H9 (cell line): ENCODE data around the gene ITPR2. TPM values are rescaled to one million over a fixed set of nuclear protein-coding genes. Genes with fewer than 3 reads are reported as not detected.
A peak's percentile ranks its signal among the peaks of the same experiment; 100 is the strongest.

Experiments used
- DNase-seq: peaks from one replicate; pipeline ENCODE4 v3.0.0-alpha.2; 2017
- H2AFZ ChIP-seq: one replicate; pipeline ENCODE4 v1.6.1; 2013; ENCODE audit warnings: mild to moderate bottlenecking, low read length, control low read depth, moderate library complexity
- H2AK5ac ChIP-seq: 2 replicates; pipeline ENCODE4 v1.6.1; 2013; ENCODE audit warnings: low read length, control low read depth, mixed read lengths; ENCODE audit not compliant: insufficient read length
- H2BK120ac ChIP-seq: one replicate; pipeline ENCODE4 v1.6.1; 2013; ENCODE audit warnings: low read depth, mild to moderate bottlenecking, low read length, control low read depth, inconsistent platforms; ENCODE audit not compliant: poor library complexity, severe bottlenecking
- H2BK12ac ChIP-seq: 2 replicates; pipeline ENCODE4 v1.6.1; 2013; ENCODE audit warnings: low read length, control low read depth, mixed read lengths, low read depth; ENCODE audit not compliant: insufficient read length
- H2BK15ac ChIP-seq: 2 replicates; pipeline ENCODE4 v1.6.1; 2013; ENCODE audit warnings: low read depth, low read length, control low read depth
- H2BK20ac ChIP-seq: one replicate; pipeline ENCODE4 v1.6.1; 2013; ENCODE audit warnings: low read depth, mild to moderate bottlenecking, low read length, control low read depth, inconsistent platforms; ENCODE audit not compliant: poor library complexity, severe bottlenecking
- H2BK5ac ChIP-seq: 2 replicates; pipeline ENCODE4 v1.6.1; 2013; ENCODE audit warnings: low read length, control low read depth, mixed read lengths; ENCODE audit not compliant: insufficient read length
- H3K14ac ChIP-seq: 2 replicates; pipeline ENCODE4 v1.6.1; 2013; ENCODE audit warnings: low read length, control low read depth; ENCODE audit not compliant: insufficient read depth
- H3K18ac ChIP-seq: 2 replicates; pipeline ENCODE4 v1.6.1; 2013; ENCODE audit warnings: low read depth, mild to moderate bottlenecking, mixed read lengths, low read length, control low read depth; ENCODE audit not compliant: insufficient read length
- H3K23ac ChIP-seq: 2 replicates; pipeline ENCODE4 v1.6.1; 2013; ENCODE audit warnings: low read length, control low read depth, mixed read lengths, low read depth; ENCODE audit not compliant: insufficient read length
- H3K23me2 ChIP-seq: 2 replicates; pipeline ENCODE4 v1.6.1; 2013; ENCODE audit warnings: low read depth, mild to moderate bottlenecking, mixed read lengths, low read length, control low read depth; ENCODE audit not compliant: insufficient read length, poor library complexity, severe bottlenecking
- H3K27ac ChIP-seq: 2 replicates; pipeline ENCODE4 v1.5.1; 2013; ENCODE audit warnings: low read length, control low read depth, mixed read lengths, low read depth; ENCODE audit not compliant: insufficient read length
- H3K27me3 ChIP-seq: 2 replicates; pipeline ENCODE4 v1.6.1; 2013; ENCODE audit warnings: low read length, control low read depth, inconsistent platforms; ENCODE audit not compliant: insufficient read depth
- H3K4ac ChIP-seq: 2 replicates; pipeline ENCODE4 v1.6.1; 2013; ENCODE audit warnings: low read depth, mild to moderate bottlenecking, control low read depth, inconsistent platforms, low read length, moderate library complexity
- H3K4me1 ChIP-seq: 2 replicates; pipeline ENCODE4 v1.6.1; 2013; ENCODE audit warnings: low read length, control low read depth, inconsistent platforms; ENCODE audit not compliant: insufficient read depth
- H3K4me2 ChIP-seq: 2 replicates; pipeline ENCODE4 v1.6.1; 2013; ENCODE audit warnings: low read length, control low read depth, mixed read lengths; ENCODE audit not compliant: insufficient read length, insufficient read depth
- H3K56ac ChIP-seq: 2 replicates; pipeline ENCODE4 v1.6.1; 2013; ENCODE audit warnings: low read depth, mild to moderate bottlenecking, mixed read lengths, low read length, control low read depth; ENCODE audit not compliant: insufficient read length
- H3K79me1 ChIP-seq: 2 replicates; pipeline ENCODE4 v1.6.1; 2013; ENCODE audit warnings: low read depth, mild to moderate bottlenecking, moderate library complexity, low read length, control low read depth, inconsistent platforms; ENCODE audit not compliant: insufficient read depth, poor library complexity, severe bottlenecking
- H3K79me2 ChIP-seq: 2 replicates; pipeline ENCODE4 v1.6.1; 2013; ENCODE audit warnings: low read length, control low read depth, inconsistent platforms; ENCODE audit not compliant: insufficient read depth
- H3K9ac ChIP-seq: 2 replicates; pipeline ENCODE4 v1.6.1; 2013; ENCODE audit warnings: low read length, control low read depth, mixed read lengths; ENCODE audit not compliant: insufficient read length; ENCODE audit errors: extremely low read depth
- H3K9me3 ChIP-seq: one replicate; pipeline ENCODE4 v1.6.1; 2013; ENCODE audit warnings: low read depth, low read length, inconsistent platforms; ENCODE audit not compliant: control insufficient read depth
- H3T11ph ChIP-seq: one replicate; pipeline ENCODE4 v1.6.1; 2013; ENCODE audit warnings: mild to moderate bottlenecking, low read length, control low read depth, inconsistent platforms
- H4K20me1 ChIP-seq: one replicate; pipeline ENCODE4 v1.6.1; 2013; ENCODE audit not compliant: control insufficient read depth, insufficient read length, insufficient read depth
- H4K5ac ChIP-seq: 2 replicates; pipeline ENCODE4 v1.6.1; 2013; ENCODE audit warnings: low read depth, mild to moderate bottlenecking, mixed read lengths, low read length, control low read depth; ENCODE audit not compliant: insufficient read length
- H4K8ac ChIP-seq: replicated peaks from 2 replicates; pipeline ENCODE4 v1.6.1; 2013; ENCODE audit warnings: low read length, control low read depth, mixed read lengths, low read depth; ENCODE audit not compliant: insufficient read length
- H4K91ac ChIP-seq: 2 replicates; pipeline ENCODE4 v1.6.1; 2013; ENCODE audit warnings: low read depth, mild to moderate bottlenecking, moderate library complexity, mixed read lengths, low read length, control low read depth; ENCODE audit not compliant: insufficient read length
- H3K27ac Mint-ChIP-seq, 3 experiments: 2 replicates in 2 of 3; 3 replicates in 1 of 3; pipeline ENCODE4 v1.8.0; 2020 to 2021; ENCODE audit warnings: mixed read lengths in 3 of 3, mild to moderate bottlenecking in 1 of 3, moderate library complexity in 1 of 3
- H3K27me3 Mint-ChIP-seq: 2 replicates; pipeline ENCODE4 v1.8.0; 2021; ENCODE audit warnings: low read depth, mild to moderate bottlenecking, moderate library complexity, mixed read lengths
- H3K36me3 Mint-ChIP-seq, 3 experiments: 2 replicates in 2 of 3; 3 replicates in 1 of 3; pipeline ENCODE4 v1.8.0; 2020 to 2021; ENCODE audit warnings: low read depth in 3 of 3, mixed read lengths in 3 of 3; ENCODE audit not compliant: insufficient read depth in 1 of 3
- H3K4me1 Mint-ChIP-seq, 2 experiments: 2 replicates each; pipeline ENCODE4 v1.8.0; 2020; ENCODE audit warnings: mixed read lengths in 2 of 2
- H3K4me3 Mint-ChIP-seq, 2 experiments: 2 replicates in 1 of 2; 3 replicates in 1 of 2; pipeline ENCODE4 v1.8.0; 2020 to 2021; ENCODE audit warnings: mild to moderate bottlenecking in 2 of 2, mixed read lengths in 2 of 2, moderate library complexity in 1 of 2
- H3K9me3 Mint-ChIP-seq, 2 experiments: 2 replicates in 1 of 2; 3 replicates in 1 of 2; pipeline ENCODE4 v1.8.0; 2020; ENCODE audit warnings: mild to moderate bottlenecking in 2 of 2, mixed read lengths in 2 of 2, moderate library complexity in 1 of 2
- CTCF ChIP-seq: fragments of 200-600 bp; sonication (generic); conservative IDR thresholded peaks from 3 replicates; pipeline ENCODE4 v1.8.0; 2021; ENCODE audit warnings: antibody characterized with exemption, mild to moderate bottlenecking
- WGBS: extraction: QIAGEN DNeasy Blood & Tissue Kit; methylation state at CpG from one replicate; pipeline ENCODE4 v1.1.7; 2013; ENCODE audit warnings: missing lambda C conversion rate, low lambda C conversion rate, mixed read lengths; ENCODE audit not compliant: insufficient read length; ENCODE audit errors: extremely low coverage; 5-methylcytosine and 5-hydroxymethylcytosine counted together
- total RNA-seq: library from RNA; stranded (reverse); gene quantifications from 2 replicates; pipeline ENCODE4 v1.2.1, GENCODE V29; 2021

The ITPR2 gene
- total RNA-seq, 1 experiment from 2014 or later: 14.8 TPM

GRCh38 chr12:26630546-26631027 is 202.4 kb downstream of the ITPR2 start:
- H4K8ac ChIP-seq: no peak overlapping the region
- peaks cover 37 to 43% of the 10 kb centered on the region in 2 experiments for H3K4me1 Mint-ChIP-seq
- no peaks in the 10 kb centered on the region for H3K9me3 Mint-ChIP-seq

More at GRCh38 chr12:26630546-26631027, 202.4 kb downstream of the ITPR2 start:
- Mint-ChIP-seq H3K27me3 (no peaks in the 10 kb centered on the region), H3K4me3 (no peak overlapping the region), H3K27ac (peak overlapping the region; percentile 28 to 66 (median 62); a peak in 5 of 7 replicates), H3K36me3 (peaks cover 0 to 23% (median 5%) of the 10 kb centered on the region in 3 experiments; a peak in 4 of 7 replicates)
- no peak overlapping the region for H3K9ac ChIP-seq
- H4K20me1 ChIP-seq: no peaks in the 10 kb centered on the region
- H2BK20ac ChIP-seq: no peak overlapping the region
- no CpG with 5 or more reads among the region's 10 CpGs for WGBS
- no peak for DNase-seq
- H3K4ac ChIP-seq: no peak overlapping the region
- H2AFZ ChIP-seq: no peak overlapping the region
- no peak overlapping the region for H3K56ac ChIP-seq
- H3K23me2 ChIP-seq: no peaks in the 10 kb centered on the region
- H3K27me3 ChIP-seq: no peaks in the 10 kb centered on the region
- H3K14ac ChIP-seq: no peak overlapping the region
- H2AK5ac ChIP-seq: no peak overlapping the region
- H4K91ac ChIP-seq: no peak overlapping the region
- H2BK12ac ChIP-seq: no peak overlapping the region
- H2BK15ac ChIP-seq: no peak overlapping the region
- H3K79me2 ChIP-seq: no peaks in the 10 kb centered on the region
- H3K9me3 ChIP-seq: no peaks in the 10 kb centered on the region
- no peak for TF ChIP-seq CTCF
- H3K23ac ChIP-seq: no peak overlapping the region
- H3K27ac ChIP-seq: no peak overlapping the region
- no peak overlapping the region for H3K18ac ChIP-seq
- H3K4me2 ChIP-seq: no peak overlapping the region
- H2BK120ac ChIP-seq: no peak overlapping the region
- peaks cover 2% of the 10 kb centered on the region; the same call in 1 of the 2 replicates for H3K4me1 ChIP-seq
- H4K5ac ChIP-seq: no peak overlapping the region
- no peak overlapping the region for H3T11ph ChIP-seq
- H3K79me1 ChIP-seq: no peaks in the 10 kb centered on the region
- no peak overlapping the region for H2BK5ac ChIP-seq
